Stimulated activated CD4-positive, alpha-beta T cell treated with anti-CD3 and anti-CD28 coated beads, TNF-alpha, amount 100 ng/mL, for 24 hours (primary cell): Measurements from ENCODE around the gene MUC13.

Source experiments
- DNase-seq, 3 experiments: peaks; one replicate each; pipeline ENCODE4 v3.0.0-alpha.2; 2020; ENCODE audit warnings: low read depth in 3 of 3

The MUC13 gene

DNA sequence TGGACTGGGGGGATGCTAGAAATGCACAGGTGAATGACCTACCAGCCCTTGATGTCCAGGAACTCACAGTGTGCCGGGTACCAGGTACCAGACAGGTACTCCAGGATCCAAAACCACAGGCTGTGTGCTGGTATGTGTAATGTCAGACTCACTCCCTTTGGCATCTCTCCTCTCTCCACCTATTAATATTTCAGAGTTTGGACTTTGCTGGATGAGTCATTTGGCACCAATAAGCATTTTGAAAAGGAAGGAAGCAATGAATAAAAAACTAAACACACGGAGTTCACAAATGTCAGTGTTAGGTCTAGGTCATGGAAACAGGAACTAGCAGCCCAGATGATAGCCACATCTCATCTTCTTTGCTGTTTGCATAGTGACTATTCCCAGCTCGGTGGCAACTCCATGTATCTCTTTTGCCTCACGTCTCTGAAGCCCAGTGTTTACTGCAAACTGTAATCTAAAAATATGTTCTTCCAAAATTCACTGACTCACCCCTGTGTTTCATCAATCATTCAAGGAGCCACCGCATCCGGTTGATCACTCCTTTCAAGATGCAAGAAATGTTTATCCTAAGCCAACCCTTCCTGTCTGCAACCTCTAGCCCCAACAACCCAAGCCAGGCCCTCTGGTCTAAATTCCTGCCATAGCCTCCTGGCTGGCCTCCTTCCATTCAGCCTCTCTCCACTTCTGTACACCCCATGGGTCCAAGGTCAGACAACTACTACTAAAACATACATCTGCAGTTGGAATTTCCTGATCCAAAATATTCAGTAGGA, 55.8 kb downstream of the MUC13 start:
- no peak for DNase-seq

DNA sequence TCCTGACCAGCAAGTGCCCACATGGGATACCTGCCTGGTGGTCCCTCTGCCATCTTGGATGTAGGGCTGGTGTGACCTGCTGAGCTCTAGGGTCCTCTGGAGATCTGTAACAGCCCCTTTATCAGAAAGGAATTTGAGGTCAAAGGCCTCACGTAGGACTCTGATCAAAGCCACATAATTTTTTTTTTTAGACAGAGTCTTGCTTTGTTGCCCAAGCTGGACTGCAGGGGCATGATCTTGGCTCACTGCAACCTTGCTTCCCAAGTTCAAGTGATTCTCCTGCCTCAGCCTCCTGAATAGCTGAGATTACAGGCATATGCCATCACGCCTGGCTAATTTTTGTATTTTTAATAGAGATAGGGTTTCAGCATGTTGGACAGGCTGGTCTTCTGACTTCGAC, 56.9 kb downstream of the MUC13 start:
- DNase-seq, result no peak

DNA sequence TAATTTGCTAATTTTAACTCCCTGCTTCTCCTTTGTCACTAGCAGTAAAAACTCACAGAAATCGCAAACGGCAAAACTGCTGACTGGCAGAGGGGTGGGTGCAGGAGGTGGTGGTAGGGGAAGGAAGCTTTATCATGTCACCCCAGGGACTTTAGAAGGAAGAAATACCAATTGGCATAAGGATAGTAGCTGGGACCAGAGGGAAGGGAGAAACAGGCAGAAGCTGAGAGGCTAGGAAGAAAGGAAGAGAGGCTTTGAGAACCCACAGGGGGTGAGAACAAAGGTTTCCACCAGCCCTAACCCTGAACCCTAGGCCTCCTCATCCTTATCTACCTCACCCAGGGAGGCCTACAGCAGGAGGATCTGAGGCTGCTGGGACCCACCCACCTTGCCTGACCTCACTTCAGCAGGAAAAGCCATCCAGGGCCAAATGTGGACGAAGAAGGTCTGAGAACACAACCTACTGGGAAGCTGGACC, 58.1 kb downstream of the MUC13 start:
- no peak for DNase-seq

DNA sequence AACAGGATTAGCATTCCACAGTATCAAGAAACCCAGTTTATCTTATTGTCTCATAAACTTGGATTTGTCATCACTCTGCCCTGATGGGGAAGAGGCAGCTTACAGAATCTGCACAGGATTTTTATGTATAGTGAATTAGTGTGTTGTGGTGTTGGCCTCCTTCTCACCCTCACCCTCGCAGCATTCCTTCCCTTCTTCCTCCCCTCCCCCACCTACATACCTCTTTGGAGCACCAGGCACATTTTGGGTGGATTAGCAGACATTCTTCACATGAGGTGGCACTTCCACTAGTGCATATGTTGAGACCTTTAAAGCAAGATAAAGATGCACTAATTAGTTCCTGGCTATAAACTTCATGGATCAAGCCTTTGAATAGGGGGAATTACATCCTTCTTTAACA, 61.3 kb downstream of the MUC13 start:
- DNase-seq, result no peak

DNA sequence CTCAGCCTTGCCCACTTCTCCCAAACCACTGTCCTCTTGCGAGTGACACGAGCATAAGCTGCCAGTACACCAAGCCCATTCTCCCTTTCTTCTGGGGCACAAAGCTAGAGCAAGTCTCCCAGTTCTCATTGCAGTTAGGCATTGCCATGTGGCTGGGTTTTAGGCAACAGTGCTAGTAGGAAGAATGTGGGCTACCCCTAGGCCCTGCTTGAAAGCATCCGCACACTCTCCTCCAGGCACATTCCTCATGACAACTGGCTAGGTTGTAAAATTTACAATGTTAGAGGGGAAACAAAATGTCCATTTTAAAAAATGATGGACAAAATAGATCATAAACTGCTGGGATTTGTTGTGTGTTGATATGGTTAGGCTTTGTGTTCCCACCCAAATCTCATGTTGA, 67.0 kb downstream of the MUC13 start:
- DNase-seq, result no peak

GRCh38 chr3:124862006-124862405, 72.5 kb downstream of the MUC13 start:
- no peak for DNase-seq

GRCh38 chr3:124861041-124861440, 73.5 kb downstream of the MUC13 start:
- no peak for DNase-seq

GRCh38 chr3:124860599-124860998, 74.0 kb downstream of the MUC13 start:
- DNase-seq, result no peak

- no peak for DNase-seq
Observed at GRCh38 chr3:124859025-124859424, 75.5 kb downstream of the MUC13 start.

DNA sequence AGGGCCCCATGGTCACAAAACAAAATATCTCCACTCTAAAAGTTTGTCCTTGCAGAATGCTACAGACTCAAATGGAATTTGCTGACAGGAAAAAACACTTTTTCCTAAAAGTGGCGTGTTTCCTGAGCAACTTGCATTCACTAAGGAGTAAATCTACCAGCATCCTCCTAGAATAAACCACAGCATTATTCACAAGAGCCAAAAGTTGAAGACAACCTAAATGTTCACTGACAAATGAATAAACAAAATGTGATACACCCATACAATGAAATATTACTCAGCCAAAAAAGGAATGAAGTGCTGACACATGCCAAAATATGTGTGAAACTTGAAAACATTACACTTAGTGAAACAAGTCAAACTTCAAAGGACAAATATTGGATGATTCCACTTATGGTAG, 76.3 kb downstream of the MUC13 start:
- DNase-seq, result no peak

DNA sequence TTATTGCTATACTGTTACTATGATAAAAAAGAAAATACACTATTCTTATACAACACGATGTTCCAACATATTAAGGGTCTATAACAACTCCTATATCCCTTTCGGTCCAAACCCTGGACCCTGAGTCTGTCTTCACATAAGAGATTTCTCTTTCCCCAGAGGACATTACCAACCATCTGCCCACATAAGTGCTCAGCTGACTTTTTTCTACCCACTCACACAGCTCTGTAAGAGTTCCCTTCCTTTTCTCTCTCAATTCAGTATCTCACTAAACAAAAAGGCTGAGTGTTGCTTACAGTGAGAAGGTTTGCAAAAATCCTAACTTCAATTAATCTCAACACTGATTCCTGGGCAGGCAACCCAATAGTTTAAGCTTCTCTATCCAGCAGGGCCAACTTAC, 77.9 kb downstream of the MUC13 start:
- no peak for DNase-seq
